K562 (cell line): ENCODE results near the gene IGSF21. TPM values are rescaled to one million over a fixed set of nuclear protein-coding genes. Genes with fewer than 3 reads are reported as not detected.

ENCODE experiments used
- ATAC-seq: fragments of 200-7000 bp; cut with Tn5 transposase; 3 replicates; pipeline ENCODE4 v1.9.1; 2020; ENCODE audit warnings: moderate library complexity
- BruUV-seq: library from RNA; stranded (reverse); fragments of 400-500 nt; replicated peaks from 2 replicates; lab custom pipeline; 2021; lab: Mats Ljungman, UMichigan
- CTCF ChIA-PET: fragments of 300-600 bp; formaldehyde crosslinking; extraction: SDS; loops from one replicate; lab custom pipeline; 2021; ENCODE audit warnings: low intra/inter-chr PET ratio; lab: Yijun Ruan, JAX
- POLR2A ChIA-PET: fragments of 300-600, 350-650 bp; sonication (Branson Sonifier 250); formaldehyde crosslinking; extraction: SDS; loops from one replicate; lab custom pipeline; 2021; ENCODE audit warnings: antibody characterized with exemption, inconsistent platforms; lab: Yijun Ruan, JAX
- DNase-seq, 4 experiments: peaks; one replicate each; pipeline versions ENCODE4 v3.0.0 to v3.0.0-alpha.2; 2011 to 2018; ENCODE audit warnings: low spot score in 3 of 4, mixed read lengths in 3 of 4; ENCODE audit errors: extremely low read depth in 1 of 4
- FAIRE-seq: peaks from 2 replicates; lab custom pipeline; 2011; peaks lifted over from hg19 to GRCh38; lab: Jason Lieb, UNC
- H2AFZ ChIP-seq: 2 replicates; pipeline ENCODE4 v1.6.0; 2011; ENCODE audit warnings: low read depth, low read length, control low read depth, inconsistent platforms
- H3K27ac ChIP-seq: fragments of 200-600 bp; 3 replicates; pipeline ENCODE4 v1.8.0; 2011; ENCODE audit warnings: low read depth, mild to moderate bottlenecking, control low read depth, inconsistent platforms, low read length, moderate library complexity, mixed read lengths; ENCODE audit errors: extremely low read depth
- H3K27me3 ChIP-seq, 2 experiments: fragments of 300-600 bp in 1 of 2; 2 replicates in 1 of 2; 3 replicates in 1 of 2; pipeline versions ENCODE4 v1.6.0 to v1.8.0; 2011; ENCODE audit warnings: inconsistent platforms in 2 of 2, low read length in 2 of 2, mild to moderate bottlenecking in 1 of 2, mixed read lengths in 1 of 2, moderate library complexity in 1 of 2; ENCODE audit not compliant: control insufficient read depth in 2 of 2, insufficient read depth in 2 of 2
- H3K36me3 ChIP-seq: fragments of 300-600 bp; 3 replicates; pipeline ENCODE4 v1.8.0; 2011; ENCODE audit warnings: mild to moderate bottlenecking, low read length, inconsistent platforms; ENCODE audit not compliant: control insufficient read depth, insufficient read depth
- H3K4me1 ChIP-seq, 2 experiments: fragments of 200-600 bp in 1 of 2; replicated peaks in 1 of 2; 2 replicates in 1 of 2; 3 replicates in 1 of 2; pipeline versions ENCODE4 v1.5.1 to v1.8.0; 2011; ENCODE audit warnings: inconsistent platforms in 2 of 2, low read length in 2 of 2, mild to moderate bottlenecking in 1 of 2, mixed read lengths in 1 of 2, moderate library complexity in 1 of 2; ENCODE audit not compliant: control insufficient read depth in 2 of 2, insufficient read depth in 2 of 2
- H3K4me2 ChIP-seq: 2 replicates; pipeline ENCODE4 v1.6.1; 2011; ENCODE audit warnings: low read length, control low read depth, inconsistent platforms, mixed read lengths; ENCODE audit not compliant: insufficient read depth
- H3K4me3 ChIP-seq: fragments of 200-600 bp; sonication (generic), shearing (Covaris generic); 2 replicates; pipeline ENCODE4 v1.5.1; 2016; ENCODE audit warnings: control low read depth, inconsistent platforms
- H3K79me2 ChIP-seq: fragments of 200-600 bp; 3 replicates; pipeline ENCODE4 v1.8.0; 2011; ENCODE audit warnings: low read length, inconsistent platforms; ENCODE audit not compliant: control insufficient read depth, insufficient read depth
- H3K9ac ChIP-seq, 2 experiments: 2 replicates each; pipeline versions ENCODE4 v1.6.0 to v1.6.1; 2011; ENCODE audit warnings: low read depth in 2 of 2, low read length in 2 of 2, control low read depth in 1 of 2, inconsistent platforms in 1 of 2, mild to moderate bottlenecking in 1 of 2, mixed read lengths in 1 of 2; ENCODE audit not compliant: insufficient read depth in 1 of 2
- H3K9me1 ChIP-seq: one replicate; pipeline ENCODE4 v1.6.0; 2011; ENCODE audit warnings: inconsistent platforms, mild to moderate bottlenecking, low read length, moderate library complexity; ENCODE audit not compliant: control insufficient read depth, insufficient read depth
- H3K9me3 ChIP-seq: replicated peaks from 2 replicates; pipeline ENCODE4 v1.5.1; 2011; ENCODE audit warnings: low read depth, low read length, inconsistent platforms; ENCODE audit not compliant: control insufficient read depth, insufficient read depth
- H4K20me1 ChIP-seq: replicated peaks from 2 replicates; pipeline ENCODE4 v1.6.1; 2011; ENCODE audit warnings: low read length, inconsistent platforms, mixed read lengths; ENCODE audit not compliant: control insufficient read depth, insufficient read depth
- DDX20 ChIP-seq: fragments of 450-650 bp; IDR thresholded peaks from 2 replicates; pipeline ENCODE4 v1.6.1; 2016; ENCODE audit warnings: missing genetic modification characterization, low read depth, mild to moderate bottlenecking, missing compliant biosample characterization, moderate library complexity
- DNMT1 ChIP-seq: fragments of 450-650 bp; IDR thresholded peaks from 2 replicates; pipeline ENCODE4 v1.6.1; 2016; ENCODE audit warnings: antibody characterized with exemption, mild to moderate bottlenecking
- E2F6 ChIP-seq, 2 experiments: IDR thresholded peaks; 2 replicates each; pipeline ENCODE4 v1.6.1; 2011; ENCODE audit warnings: borderline replicate concordance in 1 of 2, control low read depth in 1 of 2, low read depth in 1 of 2, low read length in 1 of 2, mild to moderate bottlenecking in 1 of 2, mixed read lengths in 1 of 2, moderate library complexity in 1 of 2; ENCODE audit not compliant: insufficient read depth in 1 of 2, insufficient read length in 1 of 2, poor library complexity in 1 of 2, severe bottlenecking in 1 of 2; ENCODE audit errors: extremely low read depth in 1 of 2
- HDAC3 ChIP-seq: fragments of 450-650 bp; IDR thresholded peaks from 2 replicates; pipeline ENCODE4 v1.6.1; 2018; ENCODE audit warnings: borderline replicate concordance, mild to moderate bottlenecking, moderate library complexity; ENCODE audit not compliant: partially characterized antibody
- HNRNPL ChIP-seq: fragments of 200-400 bp; formaldehyde crosslinking; IDR thresholded peaks from 2 replicates; pipeline ENCODE4 v1.6.1; 2017; ENCODE audit warnings: low read depth, mild to moderate bottlenecking, low read length
- KDM1A ChIP-seq, 2 experiments: fragments of 450-650 bp; IDR thresholded peaks; 2 replicates each; pipeline ENCODE4 v1.6.1; 2016; ENCODE audit warnings: mild to moderate bottlenecking in 2 of 2
- NFYB ChIP-seq: IDR thresholded peaks from 2 replicates; pipeline ENCODE4 v1.6.1; 2011; ENCODE audit warnings: mild to moderate bottlenecking, moderate library complexity; ENCODE audit not compliant: insufficient read length; ENCODE audit errors: extremely low read depth
- RFX5 ChIP-seq: IDR thresholded peaks from 2 replicates; pipeline ENCODE4 v1.6.1; 2011; ENCODE audit warnings: low read depth, mild to moderate bottlenecking, improper control_type of control experiment, low read length
- SUPT5H ChIP-seq: fragments of 450-650 bp; IDR thresholded peaks from 2 replicates; pipeline ENCODE4 v1.6.1; 2016
- USF1 ChIP-seq: sonication (generic); formaldehyde crosslinking; IDR thresholded peaks from 2 replicates; pipeline ENCODE4 v1.9.0; 2022; ENCODE audit warnings: mild to moderate bottlenecking, missing genetic modification reagents
- ZNF699 ChIP-seq: fragments of 250-450 bp; sonication (Bioruptor Pico); IDR thresholded peaks from 2 replicates; pipeline ENCODE4 v1.8.0; 2021; ENCODE audit warnings: mild to moderate bottlenecking, moderate library complexity; ENCODE audit not compliant: insufficient replicate concordance
- ZNF785 ChIP-seq: fragments of 250-450 bp; sonication (Bioruptor Pico); IDR thresholded peaks from 2 replicates; pipeline ENCODE4 v1.4.0; 2020; ENCODE audit warnings: mild to moderate bottlenecking
- ZNF830 ChIP-seq: fragments of 250-450 bp; sonication (Bioruptor Pico); IDR thresholded peaks from 2 replicates; pipeline ENCODE4 v1.5.0; 2021; ENCODE audit warnings: mild to moderate bottlenecking
- WGBS: fragments of 100-300 bp; shearing (Covaris generic); methylation state at CpG from one replicate; pipeline ENCODE4 v1.1.6; 2016; ENCODE audit warnings: low coverage, mixed read lengths; ENCODE audit not compliant: insufficient coverage; ENCODE audit errors: missing lambda C conversion rate; 5-methylcytosine and 5-hydroxymethylcytosine counted together
- in situ Hi-C: fragments of 300-500 bp; cut with MboI; formaldehyde crosslinking; loops from 4 replicates; pipeline ENCODE4 v1.15.0; 2018; ENCODE audit warnings: inconsistent platforms, mixed read lengths
- intact Hi-C: fragments of 100-400 bp; cut with micrococcal nuclease; formaldehyde crosslinking; loops from 2 replicates; pipeline ENCODE4 v1.14.2; 2022
- polyA plus RNA-seq, 8 experiments: library from polyadenylated mRNA; depleted of rRNA in 4 of 8; stranded (reverse) in 5 of 8; unstranded in 3 of 8; fragments of >200 nt; fragmentation: Nextera tagmentation in 2 of 8; fragmentation: Illumina TruSeq in 1 of 8; extraction: Ambion mirVana in 2 of 8; extraction: Trizol in 1 of 8; gene quantifications; 2 replicates each; pipeline versions ENCODE4 v1.2.1 to v1.2.3, GENCODE V29; 2011 to 2014; ENCODE audit warnings: inconsistent platforms in 1 of 8, missing spikeins in 1 of 8
- total RNA-seq, 7 experiments: library from RNA; depleted of rRNA in 6 of 7; stranded (reverse); fragments of >200 nt in 6 of 7; fragmentation: Illumina TruSeq in 2 of 7; extraction: Trizol in 2 of 7; gene quantifications; 2 replicates each; pipeline versions ENCODE4 v1.2.1 to v1.2.3, GENCODE V29; 2011 to 2021; ENCODE audit warnings: low replicate concordance in 1 of 7
- TF ChIP-seq, protein P1 (sequence below): fragments of 250-450 bp; sonication (Bioruptor Pico); IDR thresholded peaks from 2 replicates; pipeline ENCODE4 v1.8.0; 2021; ENCODE audit warnings: moderate library complexity, mild to moderate bottlenecking, inconsistent platforms
- TF ChIP-seq, protein P2 (sequence below): fragments of 250-450 bp; sonication (Bioruptor Pico); IDR thresholded peaks from 2 replicates; pipeline ENCODE4 v1.4.0; 2020; ENCODE audit warnings: mild to moderate bottlenecking, moderate library complexity, borderline replicate concordance

IGSF21 gene
- total and polyA plus RNA-seq, 9 of the 15 experiments (the other 6 are each of a cell fraction or from before 2014, with no cell fraction given): not detected

- TF ChIP-seq DDX20 (tag) (no peak), ZNF699 (CRISPR knock-in tag) (no peak), USF1 (CRISPR knock-in tag) (no peak), ZNF830 (CRISPR knock-in tag) (no peak), HDAC3 (no peak)
- TF ChIP-seq, protein P1, sequence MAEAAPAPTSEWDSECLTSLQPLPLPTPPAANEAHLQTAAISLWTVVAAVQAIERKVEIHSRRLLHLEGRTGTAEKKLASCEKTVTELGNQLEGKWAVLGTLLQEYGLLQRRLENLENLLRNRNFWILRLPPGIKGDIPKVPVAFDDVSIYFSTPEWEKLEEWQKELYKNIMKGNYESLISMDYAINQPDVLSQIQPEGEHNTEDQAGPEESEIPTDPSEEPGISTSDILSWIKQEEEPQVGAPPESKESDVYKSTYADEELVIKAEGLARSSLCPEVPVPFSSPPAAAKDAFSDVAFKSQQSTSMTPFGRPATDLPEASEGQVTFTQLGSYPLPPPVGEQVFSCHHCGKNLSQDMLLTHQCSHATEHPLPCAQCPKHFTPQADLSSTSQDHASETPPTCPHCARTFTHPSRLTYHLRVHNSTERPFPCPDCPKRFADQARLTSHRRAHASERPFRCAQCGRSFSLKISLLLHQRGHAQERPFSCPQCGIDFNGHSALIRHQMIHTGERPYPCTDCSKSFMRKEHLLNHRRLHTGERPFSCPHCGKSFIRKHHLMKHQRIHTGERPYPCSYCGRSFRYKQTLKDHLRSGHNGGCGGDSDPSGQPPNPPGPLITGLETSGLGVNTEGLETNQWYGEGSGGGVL (CRISPR knock-in tag): no peak
- TF ChIP-seq, all 486 proteins: peak for 0
Measured at GRCh38 chr1:18387307-18387706, 279.7 kb downstream of the IGSF21 start (continued).

DNA sequence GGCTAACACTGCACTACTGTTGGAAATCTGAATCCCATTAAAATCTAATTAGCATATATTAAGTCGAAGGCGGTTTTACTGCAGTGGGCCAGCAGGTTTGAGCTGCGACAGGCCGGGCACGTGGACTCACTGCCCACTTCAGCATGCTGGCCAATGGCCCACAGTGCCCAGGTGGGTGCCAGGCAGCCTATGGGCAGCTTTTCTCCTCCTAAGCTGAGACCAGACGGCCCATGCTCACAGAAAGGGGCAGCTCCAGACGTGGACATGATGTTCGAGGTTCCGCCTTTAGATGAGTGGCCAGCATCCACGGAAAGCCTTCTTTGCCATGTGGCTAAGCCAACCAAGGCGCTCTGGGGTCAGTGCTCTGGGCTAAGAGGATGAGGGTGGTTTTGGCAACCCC, 283.4 kb downstream of the IGSF21 start:
- peaks cover under 1 to 20% of the 10 kb centered on the region in 2 experiments; a peak in 1 of 5 replicates for H3K27me3 ChIP-seq
- ChIA-PET CTCF (no interaction called here), POLR2A (interaction anchor here (0.9 kb wide), 1 partner anchor 11 kb away, joined by 3 read pairs; no protein-coding TSS in a partner anchor)
- no peak overlapping the region for H3K27ac ChIP-seq
- TF ChIP-seq KDM1A (IDR thresholded peaks at IDR 0.05) (no peak), E2F6 (IDR thresholded peaks at IDR 0.05; ENCODE audit: borderline replicate concordance in 1 of 2, extremely low read depth in 1 of 2, insufficient read depth in 1 of 2, insufficient read length in 1 of 2, low read depth in 1 of 2, low read length in 1 of 2, poor library complexity in 1 of 2, severe bottlenecking in 1 of 2) (no peak), NFYB (no peak), ZNF785 (CRISPR knock-in tag) (no peak), HNRNPL (no peak), RFX5 (no peak), DNMT1 (no peak), SUPT5H (no peak)
- TF ChIP-seq, protein P2, sequence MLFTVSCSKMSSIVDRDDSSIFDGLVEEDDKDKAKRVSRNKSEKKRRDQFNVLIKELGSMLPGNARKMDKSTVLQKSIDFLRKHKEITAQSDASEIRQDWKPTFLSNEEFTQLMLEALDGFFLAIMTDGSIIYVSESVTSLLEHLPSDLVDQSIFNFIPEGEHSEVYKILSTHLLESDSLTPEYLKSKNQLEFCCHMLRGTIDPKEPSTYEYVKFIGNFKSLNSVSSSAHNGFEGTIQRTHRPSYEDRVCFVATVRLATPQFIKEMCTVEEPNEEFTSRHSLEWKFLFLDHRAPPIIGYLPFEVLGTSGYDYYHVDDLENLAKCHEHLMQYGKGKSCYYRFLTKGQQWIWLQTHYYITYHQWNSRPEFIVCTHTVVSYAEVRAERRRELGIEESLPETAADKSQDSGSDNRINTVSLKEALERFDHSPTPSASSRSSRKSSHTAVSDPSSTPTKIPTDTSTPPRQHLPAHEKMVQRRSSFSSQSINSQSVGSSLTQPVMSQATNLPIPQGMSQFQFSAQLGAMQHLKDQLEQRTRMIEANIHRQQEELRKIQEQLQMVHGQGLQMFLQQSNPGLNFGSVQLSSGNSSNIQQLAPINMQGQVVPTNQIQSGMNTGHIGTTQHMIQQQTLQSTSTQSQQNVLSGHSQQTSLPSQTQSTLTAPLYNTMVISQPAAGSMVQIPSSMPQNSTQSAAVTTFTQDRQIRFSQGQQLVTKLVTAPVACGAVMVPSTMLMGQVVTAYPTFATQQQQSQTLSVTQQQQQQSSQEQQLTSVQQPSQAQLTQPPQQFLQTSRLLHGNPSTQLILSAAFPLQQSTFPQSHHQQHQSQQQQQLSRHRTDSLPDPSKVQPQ (CRISPR knock-in tag): no peak
- in situ Hi-C loops (no loop called here), intact Hi-C loops (no loop called here)
- H3K4me3 ChIP-seq: no peak overlapping the region
- H3K4me2 ChIP-seq: no peak overlapping the region
- H2AFZ ChIP-seq: no peak overlapping the region
- H3K4me1 ChIP-seq: no peaks in the 10 kb centered on the region
- H4K20me1 ChIP-seq: no peaks in the 10 kb centered on the region
- ATAC-seq: no peak
- WGBS: 8% methylated on average over 11 of the region's 11 CpGs
- FAIRE-seq: no peak
- BruUV-seq: no TSS peak
- H3K9me3 ChIP-seq: no peaks in the 10 kb centered on the region
- no peak overlapping the region for H3K9ac ChIP-seq
- DNase-seq: no peak
- no peaks in the 10 kb centered on the region for H3K36me3 ChIP-seq
- H3K9me1 ChIP-seq: no peaks in the 10 kb centered on the region
- no peaks in the 10 kb centered on the region for H3K79me2 ChIP-seq
